Measurements from ENCODE around the gene ITIH2. TPM values are rescaled to one million over a fixed set of nuclear protein-coding genes. Genes with fewer than 3 reads are reported as not detected.

The ITIH2 gene
- total and polyA plus RNA-seq, 9 of the 15 experiments (the other 6 are each of a cell fraction or from before 2014, with no cell fraction given) = 0.66 TPM; not detected in 8

- TF ChIP-seq, protein P1, sequence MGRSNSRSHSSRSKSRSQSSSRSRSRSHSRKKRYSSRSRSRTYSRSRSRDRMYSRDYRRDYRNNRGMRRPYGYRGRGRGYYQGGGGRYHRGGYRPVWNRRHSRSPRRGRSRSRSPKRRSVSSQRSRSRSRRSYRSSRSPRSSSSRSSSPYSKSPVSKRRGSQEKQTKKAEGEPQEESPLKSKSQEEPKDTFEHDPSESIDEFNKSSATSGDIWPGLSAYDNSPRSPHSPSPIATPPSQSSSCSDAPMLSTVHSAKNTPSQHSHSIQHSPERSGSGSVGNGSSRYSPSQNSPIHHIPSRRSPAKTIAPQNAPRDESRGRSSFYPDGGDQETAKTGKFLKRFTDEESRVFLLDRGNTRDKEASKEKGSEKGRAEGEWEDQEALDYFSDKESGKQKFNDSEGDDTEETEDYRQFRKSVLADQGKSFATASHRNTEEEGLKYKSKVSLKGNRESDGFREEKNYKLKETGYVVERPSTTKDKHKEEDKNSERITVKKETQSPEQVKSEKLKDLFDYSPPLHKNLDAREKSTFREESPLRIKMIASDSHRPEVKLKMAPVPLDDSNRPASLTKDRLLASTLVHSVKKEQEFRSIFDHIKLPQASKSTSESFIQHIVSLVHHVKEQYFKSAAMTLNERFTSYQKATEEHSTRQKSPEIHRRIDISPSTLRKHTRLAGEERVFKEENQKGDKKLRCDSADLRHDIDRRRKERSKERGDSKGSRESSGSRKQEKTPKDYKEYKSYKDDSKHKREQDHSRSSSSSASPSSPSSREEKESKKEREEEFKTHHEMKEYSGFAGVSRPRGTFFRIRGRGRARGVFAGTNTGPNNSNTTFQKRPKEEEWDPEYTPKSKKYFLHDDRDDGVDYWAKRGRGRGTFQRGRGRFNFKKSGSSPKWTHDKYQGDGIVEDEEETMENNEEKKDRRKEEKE (IDR thresholded peaks at IDR 0.05; ENCODE audit: borderline replicate concordance in 1 of 2, control insufficient read depth in 1 of 2, low read depth in 2 of 2, low read length in 1 of 2) = no peak
- no peak for TF ChIP-seq SRSF1 (IDR thresholded peaks at IDR 0.05; ENCODE audit: low read depth, low read length)
These were observed 16.6 kb upstream of the ITIH2 start (continued) for GRCh38 chr10:7686351-7687171.

DNA sequence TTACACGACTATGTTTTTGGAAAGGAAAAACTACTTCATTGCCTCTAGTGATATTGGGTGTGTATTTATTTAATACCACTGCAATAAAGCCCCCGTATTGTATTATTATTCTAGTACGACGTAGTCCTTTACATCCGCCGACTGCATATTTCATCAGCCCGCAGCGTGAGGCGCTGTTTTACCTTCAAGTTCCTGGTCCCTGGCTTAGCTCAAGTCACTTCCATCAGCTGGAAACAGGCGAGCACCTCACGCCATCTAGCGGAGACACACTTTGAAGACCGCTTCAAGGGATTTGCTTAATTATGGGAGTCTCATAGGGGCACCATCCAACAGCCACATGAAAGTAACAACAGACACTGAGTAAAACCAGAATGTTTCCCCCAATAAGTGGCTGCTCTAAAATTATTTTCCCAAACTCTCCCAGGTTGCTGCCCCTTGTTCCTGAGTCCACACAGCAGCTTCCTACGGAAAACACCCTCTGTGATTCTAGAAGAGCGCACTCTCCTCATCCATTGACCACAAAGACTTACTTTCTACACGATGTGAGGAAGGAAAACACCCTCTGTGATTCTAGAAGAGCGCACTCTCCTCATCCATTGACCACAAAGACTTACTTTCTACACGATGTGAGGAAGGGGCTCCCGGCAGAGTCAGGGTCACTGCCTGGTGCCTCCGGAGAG is 15.7 kb upstream of the ITIH2 start:
- H3K36me3 ChIP-seq (ENCODE audit: control insufficient read depth, insufficient read depth, low read length) = no peaks in the 10 kb centered on the region
- no TSS peak for BruUV-seq (replicated peaks)
- no peak overlapping the region for H3K27ac ChIP-seq (ENCODE audit: extremely low read depth, low read depth, low read length)
- H3K79me2 ChIP-seq (ENCODE audit: control insufficient read depth, insufficient read depth, low read length) = no peaks in the 10 kb centered on the region
- ChIA-PET CTCF (ENCODE audit: low intra/inter-chr PET ratio) (interaction anchor here (0.6 to 1.7 kb wide), 2 partner anchors 161 to 571 kb away, joined by 3 to 22 read pairs; no protein-coding TSS in a partner anchor), POLR2A (interaction anchor here (1.0 kb wide), 2 partner anchors 18 to 33 kb away, joined by 3 read pairs; no protein-coding TSS in a partner anchor)
- H4K20me1 ChIP-seq (replicated peaks; ENCODE audit: control insufficient read depth, insufficient read depth, low read length) = no peaks in the 10 kb centered on the region
- intact Hi-C loops (cut with micrococcal nuclease) (loop anchor here (1.0 to 5.0 kb wide), 3 partner anchors 162 to 1615 kb away; no protein-coding TSS in a partner anchor), in situ Hi-C loops (cut with MboI) (loop anchor here (10.0 kb wide), 1 partner anchor 163 kb away; no protein-coding TSS in a partner anchor)
- peak; percentile 67 to 89 (median 72) for DNase-seq (ENCODE audit: extremely low read depth in 1 of 4, low spot score in 3 of 4)
- H2AFZ ChIP-seq (ENCODE audit: low read depth, low read length) = 0 out of 2 replicates have a peak overlapping the region, but pooled peaks have one; percentile 26
- no peaks in the 10 kb centered on the region for H3K9me1 ChIP-seq (ENCODE audit: control insufficient read depth, insufficient read depth, low read length)
- FAIRE-seq = peak; percentile 97
- H3K4me1 ChIP-seq (replicated peaks in 1 of 2; ENCODE audit: control insufficient read depth in 2 of 2, insufficient read depth in 2 of 2, low read length in 2 of 2) = no peaks in the 10 kb centered on the region
- no peak overlapping the region for H3K9ac ChIP-seq (ENCODE audit: insufficient read depth in 1 of 2, low read depth in 2 of 2, low read length in 2 of 2)
- peak; percentile 100 for ATAC-seq
- H3K27me3 ChIP-seq (ENCODE audit: control insufficient read depth in 2 of 2, insufficient read depth in 2 of 2, low read length in 2 of 2) = no peaks in the 10 kb centered on the region
- H3K4me3 ChIP-seq = no peak overlapping the region
- peaks cover 2% of the 10 kb centered on the region; the same call in 1 of the 2 replicates for H3K9me3 ChIP-seq (replicated peaks; ENCODE audit: control insufficient read depth, insufficient read depth, low read depth, low read length)
- 9% methylated on average over 20 of the region's 20 CpGs for WGBS (ENCODE audit: insufficient coverage, low coverage, missing lambda C conversion rate)
- no peak overlapping the region for H3K4me2 ChIP-seq (ENCODE audit: insufficient read depth, low read length)
- TF ChIP-seq, protein P2, sequence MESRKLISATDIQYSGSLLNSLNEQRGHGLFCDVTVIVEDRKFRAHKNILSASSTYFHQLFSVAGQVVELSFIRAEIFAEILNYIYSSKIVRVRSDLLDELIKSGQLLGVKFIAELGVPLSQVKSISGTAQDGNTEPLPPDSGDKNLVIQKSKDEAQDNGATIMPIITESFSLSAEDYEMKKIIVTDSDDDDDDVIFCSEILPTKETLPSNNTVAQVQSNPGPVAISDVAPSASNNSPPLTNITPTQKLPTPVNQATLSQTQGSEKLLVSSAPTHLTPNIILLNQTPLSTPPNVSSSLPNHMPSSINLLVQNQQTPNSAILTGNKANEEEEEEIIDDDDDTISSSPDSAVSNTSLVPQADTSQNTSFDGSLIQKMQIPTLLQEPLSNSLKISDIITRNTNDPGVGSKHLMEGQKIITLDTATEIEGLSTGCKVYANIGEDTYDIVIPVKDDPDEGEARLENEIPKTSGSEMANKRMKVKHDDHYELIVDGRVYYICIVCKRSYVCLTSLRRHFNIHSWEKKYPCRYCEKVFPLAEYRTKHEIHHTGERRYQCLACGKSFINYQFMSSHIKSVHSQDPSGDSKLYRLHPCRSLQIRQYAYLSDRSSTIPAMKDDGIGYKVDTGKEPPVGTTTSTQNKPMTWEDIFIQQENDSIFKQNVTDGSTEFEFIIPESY (CRISPR knock-in tag; IDR thresholded peaks at IDR 0.05) = no peak
- TF ChIP-seq, protein P3, sequence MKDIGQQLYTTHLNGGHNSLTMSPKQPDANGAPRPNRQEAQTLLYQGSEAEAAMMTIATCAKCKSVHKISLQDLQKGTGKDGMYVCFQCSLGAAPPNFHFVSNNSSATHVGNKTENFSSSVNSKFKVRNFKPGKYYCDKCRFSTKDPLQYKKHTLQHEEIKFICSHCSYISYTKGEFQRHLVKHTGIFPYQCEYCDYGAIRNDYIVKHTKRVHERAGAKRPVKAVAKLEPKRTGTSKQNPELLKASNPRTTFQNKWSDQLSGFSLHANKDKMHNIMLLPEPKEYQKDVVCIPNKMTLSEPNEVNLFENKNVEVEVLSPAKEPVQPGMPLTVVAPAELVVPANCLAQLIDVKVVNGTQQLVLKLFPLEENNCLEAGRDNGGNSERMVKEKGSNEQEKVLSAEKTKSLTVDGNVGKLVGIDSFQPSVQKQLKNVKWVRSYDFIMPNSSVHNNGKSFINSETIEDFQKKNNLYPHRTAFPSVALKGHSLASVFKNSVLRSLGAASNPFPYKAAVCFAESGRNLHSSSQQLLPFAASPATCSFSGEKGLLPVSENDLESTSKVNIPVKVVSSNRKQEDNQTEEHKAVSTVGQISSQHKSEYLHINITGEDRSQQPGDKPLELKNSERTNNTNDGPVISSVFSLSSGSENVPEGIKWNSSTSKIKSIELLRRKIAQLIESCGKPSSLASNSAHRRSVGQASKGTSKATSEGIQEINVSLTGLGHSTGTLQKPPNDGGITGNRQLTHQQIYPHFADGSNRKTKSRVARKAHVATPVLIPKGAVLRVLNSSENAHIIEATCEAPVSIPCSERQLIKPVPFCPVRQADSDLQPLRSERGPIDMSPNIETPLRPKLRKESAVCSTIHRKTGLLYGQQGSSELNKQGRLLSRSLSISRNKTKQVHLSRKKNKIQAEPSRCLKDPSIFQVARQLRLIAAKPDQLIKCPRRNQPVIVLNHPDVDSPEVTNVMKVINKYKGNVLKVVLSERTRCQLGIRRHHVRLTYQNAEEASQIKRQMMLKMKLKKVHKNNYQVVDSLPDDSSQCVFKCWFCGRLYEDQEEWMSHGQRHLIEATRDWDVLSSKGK (CRISPR knock-in tag; IDR thresholded peaks at IDR 0.05) = no peak
- TF ChIP-seq, protein P4, sequence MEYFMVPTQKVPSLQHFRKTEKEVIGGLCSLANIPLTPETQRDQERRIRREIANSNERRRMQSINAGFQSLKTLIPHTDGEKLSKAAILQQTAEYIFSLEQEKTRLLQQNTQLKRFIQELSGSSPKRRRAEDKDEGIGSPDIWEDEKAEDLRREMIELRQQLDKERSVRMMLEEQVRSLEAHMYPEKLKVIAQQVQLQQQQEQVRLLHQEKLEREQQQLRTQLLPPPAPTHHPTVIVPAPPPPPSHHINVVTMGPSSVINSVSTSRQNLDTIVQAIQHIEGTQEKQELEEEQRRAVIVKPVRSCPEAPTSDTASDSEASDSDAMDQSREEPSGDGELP (CRISPR knock-in tag; IDR thresholded peaks at IDR 0.05; ENCODE audit: borderline replicate concordance) = peak; percentile 93
- TF ChIP-seq ETV5 (CRISPR knock-in tag; IDR thresholded peaks at IDR 0.05; ENCODE audit: low read depth) = 0 out of 2 replicates have a peak, but pooled peaks have one; percentile 21

All from K562 (cell line).